ENCODE measurements around the gene GPR157.
A peak's percentile ranks its signal among the peaks of the same experiment; 100 is the strongest.

Gene GPR157

GRCh38 chr1:9128520-9129265 lies at the start of gene GPR157:
GPR157 (minus strand) TSS chr1:9129102; CDS start chr1:9129027, 75 bp downstream.
- no peaks in the 10 kb centered on the region for H3K9me3 ChIP-seq (ENCODE audit: control insufficient read depth, low read length)
- TF ChIP-seq CTCF (IDR thresholded peaks at IDR 0.05) = peak; percentile 10
- H3K9ac ChIP-seq = peak within 1 kb of the TSS; percentile 53
- no peaks in the 10 kb centered on the region for H3K36me3 ChIP-seq (ENCODE audit: control insufficient read depth, insufficient read depth, low read length)
- peak within 1 kb of the TSS; percentile 85 for H3K4me3 ChIP-seq (ENCODE audit: low read depth, low read length)
- H3K79me2 ChIP-seq = peaks cover 3% of the 10 kb centered on the region
- no peaks in the 10 kb centered on the region for H3K27me3 ChIP-seq (ENCODE audit: control insufficient read depth, insufficient read depth, low read length)
- H3K4me2 ChIP-seq (ENCODE audit: low read length) = peak within 1 kb of the TSS; percentile 75
- peaks cover 6% of the 10 kb centered on the region for H3K4me1 ChIP-seq
- peak within 1 kb of the TSS; percentile 86 for H3K27ac ChIP-seq
- peak within 1 kb of the TSS; percentile 66 for H2AFZ ChIP-seq

- H3K4me1 ChIP-seq = no peaks in the 10 kb centered on the region
- no peaks in the 10 kb centered on the region for H3K9me3 ChIP-seq (ENCODE audit: control insufficient read depth, low read length)
- H3K79me2 ChIP-seq = peaks cover 2% of the 10 kb centered on the region
- no peak overlapping the region for H3K9ac ChIP-seq
- TF ChIP-seq CTCF (IDR thresholded peaks at IDR 0.05) = no peak
- no peak overlapping the region for H3K27ac ChIP-seq
- no peaks in the 10 kb centered on the region for H3K36me3 ChIP-seq (ENCODE audit: control insufficient read depth, insufficient read depth, low read length)
- H2AFZ ChIP-seq = no peak overlapping the region
- H3K4me3 ChIP-seq (ENCODE audit: low read depth, low read length) = no peak overlapping the region
- no peaks in the 10 kb centered on the region for H3K27me3 ChIP-seq (ENCODE audit: control insufficient read depth, insufficient read depth, low read length)
- no peak overlapping the region for H3K4me2 ChIP-seq (ENCODE audit: low read length)
Measured at GRCh38 chr1:9174762-9175161, 45.9 kb upstream of the GPR157 start.

GRCh38 chr1:9174243-9174642 lies 45.3 kb upstream of the GPR157 start:
- H3K4me3 ChIP-seq (ENCODE audit: low read depth, low read length) = no peak overlapping the region
- H3K4me1 ChIP-seq = no peaks in the 10 kb centered on the region
- no peak overlapping the region for H2AFZ ChIP-seq
- TF ChIP-seq CTCF (IDR thresholded peaks at IDR 0.05) = no peak
- H3K9me3 ChIP-seq (ENCODE audit: control insufficient read depth, low read length) = no peaks in the 10 kb centered on the region
- H3K9ac ChIP-seq = no peak overlapping the region
- H3K79me2 ChIP-seq = peaks cover 2% of the 10 kb centered on the region
- no peak overlapping the region for H3K4me2 ChIP-seq (ENCODE audit: low read length)
- no peaks in the 10 kb centered on the region for H3K36me3 ChIP-seq (ENCODE audit: control insufficient read depth, insufficient read depth, low read length)
- H3K27ac ChIP-seq = no peak overlapping the region
- H3K27me3 ChIP-seq (ENCODE audit: control insufficient read depth, insufficient read depth, low read length) = no peaks in the 10 kb centered on the region

- Histone ChIP-seq H3K27me3 (ENCODE audit: control insufficient read depth, insufficient read depth, low read length) (no peaks in the 10 kb centered on the region), H3K4me3 (ENCODE audit: low read depth, low read length) (no peak overlapping the region), H3K9me3 (ENCODE audit: control insufficient read depth, low read length) (no peaks in the 10 kb centered on the region), H2AFZ (no peak overlapping the region), H3K27ac (no peak overlapping the region), H3K36me3 (ENCODE audit: control insufficient read depth, insufficient read depth, low read length) (no peaks in the 10 kb centered on the region), H3K4me2 (ENCODE audit: low read length) (no peak overlapping the region), H3K4me1 (no peaks in the 10 kb centered on the region), H3K79me2 (no peaks in the 10 kb centered on the region), H3K9ac (no peak overlapping the region)
- no peak for TF ChIP-seq CTCF (IDR thresholded peaks at IDR 0.05)
Measured at GRCh38 chr1:9169601-9170137, 40.8 kb upstream of the GPR157 start.

GRCh38 chr1:9167638-9168037 lies 38.7 kb upstream of the GPR157 start:
- Histone ChIP-seq H3K9me3 (ENCODE audit: control insufficient read depth, low read length) (no peaks in the 10 kb centered on the region), H3K4me3 (ENCODE audit: low read depth, low read length) (no peak overlapping the region), H3K36me3 (ENCODE audit: control insufficient read depth, insufficient read depth, low read length) (no peaks in the 10 kb centered on the region), H3K9ac (no peak overlapping the region), H3K27me3 (ENCODE audit: control insufficient read depth, insufficient read depth, low read length) (no peaks in the 10 kb centered on the region), H3K79me2 (no peaks in the 10 kb centered on the region), H2AFZ (no peak overlapping the region), H3K27ac (no peak overlapping the region), H3K4me2 (ENCODE audit: low read length) (no peak overlapping the region), H3K4me1 (no peaks in the 10 kb centered on the region)
- no peak for TF ChIP-seq CTCF (IDR thresholded peaks at IDR 0.05)

All from parathyroid adenoma (tissue), 2 donors.